ENCODE results near the gene PRPF38A. TPM values are rescaled to one million over a fixed set of nuclear protein-coding genes. Genes with fewer than 3 reads are reported as not detected.

Gene PRPF38A
- total and polyA plus RNA-seq, 2 donors (not counting 3 experiments of a cell fraction or from before 2014, with no cell fraction given) = 16.0 to 42.0 TPM

- no peak overlapping the region for H3K9ac ChIP-seq (replicated peaks; ENCODE audit: extremely low read depth, insufficient read depth, low read length)
- H4K20me1 ChIP-seq (replicated peaks; ENCODE audit: control insufficient read depth, extremely low read depth, insufficient read depth, low read length) = no peaks in the 10 kb centered on the region
- BruUV-seq (replicated peaks) = no TSS peak
- H3K4me1 ChIP-seq (ENCODE audit: control insufficient read depth, extremely low read depth, insufficient read depth, low read length) = peaks cover 9% of the 10 kb centered on the region
- no peak for FAIRE-seq
- no peak overlapping the region for H3K27ac ChIP-seq (ENCODE audit: insufficient read depth, low read depth, low read length)
- peak; percentile 29 for DNase-seq (ENCODE audit: low read depth, low spot score)
- H3K4me2 ChIP-seq (ENCODE audit: insufficient read depth, low read length) = no peak overlapping the region
- ChIA-PET POLR2A (no interaction called here), CTCF (interaction anchor here (1.1 to 1.5 kb wide), 6 partner anchors 16 to 758 kb away, joined by 3 to 9 read pairs (median 4); no protein-coding TSS in a partner anchor)
- intact Hi-C loops (cut with micrococcal nuclease) = no loop called here
- no peak overlapping the region for H3K4me3 ChIP-seq (replicated peaks in 1 of 3; ENCODE audit: insufficient read depth in 1 of 3, low read depth in 1 of 3, low read length in 3 of 3)
- no peaks in the 10 kb centered on the region for H3K9me3 ChIP-seq (replicated peaks; ENCODE audit: control insufficient read depth, insufficient read depth, low read length)
- no peaks in the 10 kb centered on the region for H3K9me1 ChIP-seq (replicated peaks; ENCODE audit: control insufficient read depth, extremely low read depth, insufficient read depth, low read length)
- dilution Hi-C loops (cut with MboI; ENCODE audit: extremely low pct_ligation_motif_present, low sequenced_read_pairs) = no loop called here
- no peaks in the 10 kb centered on the region for H3K36me3 ChIP-seq (ENCODE audit: control insufficient read depth in 2 of 2, extremely low read depth in 1 of 2, insufficient read depth in 2 of 2, low read length in 2 of 2)
- no peak overlapping the region for H2AFZ ChIP-seq (ENCODE audit: low read depth, low read length)
- TF ChIP-seq POLR2A (IDR thresholded peaks at IDR 0.05; ENCODE audit: low read depth, low read length) (no peak), FOS (IDR thresholded peaks at IDR 0.05; ENCODE audit: borderline replicate concordance, insufficient read depth, low read length) (peak; percentile 23)
- H3K27me3 ChIP-seq (ENCODE audit: control insufficient read depth in 2 of 2, insufficient read depth in 2 of 2, low read length in 2 of 2) = no peaks in the 10 kb centered on the region
- H3K79me2 ChIP-seq (ENCODE audit: control insufficient read depth, insufficient read depth, low read length) = no peaks in the 10 kb centered on the region
Observed at GRCh38 chr1:52424231-52424636, 19.8 kb downstream of the PRPF38A start.

- H3K36me3 ChIP-seq (ENCODE audit: control insufficient read depth in 2 of 2, extremely low read depth in 1 of 2, insufficient read depth in 2 of 2, low read length in 2 of 2) = no peaks in the 10 kb centered on the region
- no peaks in the 10 kb centered on the region for H3K79me2 ChIP-seq (ENCODE audit: control insufficient read depth, insufficient read depth, low read length)
- no peaks in the 10 kb centered on the region for H3K9me1 ChIP-seq (replicated peaks; ENCODE audit: control insufficient read depth, extremely low read depth, insufficient read depth, low read length)
- H2AFZ ChIP-seq (ENCODE audit: low read depth, low read length) = no peak overlapping the region
- dilution Hi-C loops (cut with MboI; ENCODE audit: extremely low pct_ligation_motif_present, low sequenced_read_pairs) = no loop called here
- peaks cover 9% of the 10 kb centered on the region for H3K4me1 ChIP-seq (ENCODE audit: control insufficient read depth, extremely low read depth, insufficient read depth, low read length)
- POLR2A ChIA-PET = no interaction called here
- no peak overlapping the region for H3K4me3 ChIP-seq (replicated peaks in 1 of 3; ENCODE audit: insufficient read depth in 1 of 3, low read depth in 1 of 3, low read length in 3 of 3)
- no peaks in the 10 kb centered on the region for H3K9me3 ChIP-seq (replicated peaks; ENCODE audit: control insufficient read depth, insufficient read depth, low read length)
- no peak overlapping the region for H3K27ac ChIP-seq (ENCODE audit: insufficient read depth, low read depth, low read length)
- no peaks in the 10 kb centered on the region for H4K20me1 ChIP-seq (replicated peaks; ENCODE audit: control insufficient read depth, extremely low read depth, insufficient read depth, low read length)
- no peaks in the 10 kb centered on the region for H3K27me3 ChIP-seq (ENCODE audit: control insufficient read depth in 2 of 2, insufficient read depth in 2 of 2, low read length in 2 of 2)
- CTCF ChIA-PET = interaction anchor here (1.1 to 1.5 kb wide), 6 partner anchors 16 to 757 kb away, joined by 3 to 9 read pairs (median 4); no protein-coding TSS in a partner anchor
- FAIRE-seq = no peak
- intact Hi-C loops (cut with micrococcal nuclease) = no loop called here
- H3K9ac ChIP-seq (replicated peaks; ENCODE audit: extremely low read depth, insufficient read depth, low read length) = no peak overlapping the region
- TF ChIP-seq CTCF (IDR thresholded peaks at IDR 0.05; ENCODE audit: extremely low read depth in 1 of 2, insufficient read depth in 1 of 2, low read depth in 1 of 2, low read length in 2 of 2) (no peak), EZH2 (IDR thresholded peaks at IDR 0.05; ENCODE audit: borderline replicate concordance, low read depth, low read length, severe bottlenecking) (no peak), MAX (IDR thresholded peaks at IDR 0.05; ENCODE audit: insufficient read depth, insufficient read length) (no peak), FOS (IDR thresholded peaks at IDR 0.05; ENCODE audit: borderline replicate concordance, insufficient read depth, low read length) (no peak), JUN (IDR thresholded peaks at IDR 0.05; ENCODE audit: borderline replicate concordance, insufficient read depth, insufficient read length, low read depth) (no peak), POLR2AphosphoS5 (IDR thresholded peaks at IDR 0.05; ENCODE audit: insufficient read depth, low read depth, low read length) (no peak), MYC (IDR thresholded peaks at IDR 0.05; ENCODE audit: low read depth, low read length) (no peak), POLR2A (IDR thresholded peaks at IDR 0.05; ENCODE audit: low read depth, low read length) (no peak), GATA2 (IDR thresholded peaks at IDR 0.05; ENCODE audit: insufficient read depth, insufficient read length, low read depth, low read length) (no peak)
- H3K4me2 ChIP-seq (ENCODE audit: insufficient read depth, low read length) = no peak overlapping the region
- DNase-seq (ENCODE audit: low read depth, low spot score) = no peak
- BruUV-seq (replicated peaks) = no TSS peak
Observed at GRCh38 chr1:52424813-52425212, 20.4 kb downstream of the PRPF38A start.

Measured in endothelial cell of umbilical vein (primary cell).